NCI-H226 (cell line): ENCODE measurements around the gene RANBP17.
"Not testable (repeated sequence)": the region's sequence is repeated elsewhere in the genome, so short reads cannot be mapped to it uniquely, and the experiment has no call there.

ENCODE experiments used
- DNase-seq: peaks from one replicate; pipeline ENCODE4 v3.0.0-alpha.2; 2015

Gene RANBP17

DNA sequence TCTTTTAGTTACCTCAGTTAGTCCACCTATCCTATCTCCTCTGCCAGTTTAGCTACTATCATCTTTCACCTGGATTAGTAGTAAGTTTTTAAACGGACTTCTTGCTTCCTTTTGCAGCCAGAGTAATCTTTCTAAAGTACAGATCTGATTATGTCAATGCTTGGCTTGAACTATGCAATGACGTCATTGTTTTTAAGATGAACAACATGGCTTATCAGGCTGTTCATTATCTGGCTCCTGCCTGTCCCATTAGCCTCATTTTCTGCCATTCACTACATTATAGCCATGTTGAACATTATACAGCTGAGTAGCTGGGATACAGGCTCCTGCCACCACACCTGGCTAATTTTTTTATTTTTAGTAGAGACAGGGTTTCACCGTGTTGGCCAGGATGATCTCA is 98.7 kb downstream of the RANBP17 start:
- DNase-seq = no peak

DNA sequence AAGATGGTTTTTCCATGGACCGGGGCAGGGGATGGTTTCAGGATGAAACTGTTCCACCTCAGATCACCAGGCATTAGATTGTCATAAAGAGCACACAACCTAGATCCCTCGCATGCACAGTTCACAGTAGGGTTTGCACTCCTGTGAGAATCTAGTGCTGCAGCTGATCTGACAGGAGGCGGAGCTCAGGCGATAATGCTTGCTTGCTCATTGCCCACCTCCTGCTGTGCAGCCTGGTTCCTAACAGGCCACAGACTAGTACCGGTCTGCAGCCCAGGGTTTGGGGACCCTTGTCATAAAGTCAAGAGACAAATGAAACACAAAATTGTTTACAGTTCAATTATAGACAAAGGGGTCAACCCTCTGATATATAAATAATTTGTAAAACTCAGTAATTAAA is 101.7 kb downstream of the RANBP17 start:
- DNase-seq = no peak

DNA sequence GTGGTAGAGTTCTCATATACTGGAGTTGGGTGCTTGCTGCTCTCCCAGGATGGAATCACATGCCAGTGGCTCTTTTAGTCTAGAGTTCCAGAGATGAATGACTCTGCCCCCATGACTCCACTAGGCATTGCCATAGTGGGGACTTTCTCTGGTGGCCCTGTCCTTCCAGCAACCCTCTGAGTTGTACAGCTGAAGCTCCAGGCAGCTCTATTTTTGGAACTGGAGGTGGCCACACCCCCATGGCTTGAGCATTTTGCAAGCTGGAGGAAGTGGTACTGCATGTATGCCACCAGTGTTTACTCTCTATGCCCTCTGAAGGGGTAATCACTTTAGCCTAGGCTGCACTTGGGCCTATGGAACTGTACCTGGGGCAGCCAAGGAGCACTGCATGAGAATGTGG is 112.6 kb downstream of the RANBP17 start:
- DNase-seq = no peak

DNA sequence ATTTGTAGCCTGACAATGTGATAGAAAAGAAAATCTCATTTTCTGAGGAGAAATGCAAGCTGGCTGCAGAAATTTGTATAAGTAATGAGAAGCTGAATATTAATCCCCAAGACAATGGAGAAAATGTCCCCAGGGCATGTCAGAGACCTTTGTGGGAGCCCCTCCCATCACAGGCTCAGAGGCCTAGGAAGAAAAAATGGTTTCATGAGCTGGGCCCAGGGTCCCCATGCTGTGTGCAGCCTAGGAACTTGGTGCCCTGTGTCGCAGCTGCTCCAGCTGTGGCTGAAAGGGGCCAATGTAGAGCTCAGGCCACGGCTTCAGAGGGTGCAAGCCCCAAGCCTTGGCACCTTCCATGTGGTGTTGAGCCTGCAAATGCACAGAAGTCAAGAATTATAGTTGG is 118.4 kb downstream of the RANBP17 start:
- DNase-seq = not testable (repeated sequence)

DNA sequence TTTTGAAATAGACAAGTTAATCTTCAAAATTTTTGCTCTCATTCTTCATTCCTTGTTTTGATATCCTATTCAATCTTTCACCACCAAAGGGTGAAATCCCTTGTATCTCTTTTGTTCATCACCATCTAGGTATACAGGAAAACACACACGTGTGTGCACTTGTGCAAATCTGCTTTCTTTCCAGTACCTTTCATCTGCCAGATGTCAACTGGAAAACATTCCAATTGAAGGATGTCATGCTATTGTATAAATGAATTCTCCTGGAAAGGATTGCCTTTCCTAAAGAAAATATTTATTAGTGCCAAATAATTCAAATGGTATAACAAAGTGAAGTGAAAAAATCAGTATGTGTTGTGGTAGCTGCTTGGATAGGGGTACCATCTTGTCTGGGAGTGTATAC is 123.7 kb downstream of the RANBP17 start:
- DNase-seq = no peak

DNA sequence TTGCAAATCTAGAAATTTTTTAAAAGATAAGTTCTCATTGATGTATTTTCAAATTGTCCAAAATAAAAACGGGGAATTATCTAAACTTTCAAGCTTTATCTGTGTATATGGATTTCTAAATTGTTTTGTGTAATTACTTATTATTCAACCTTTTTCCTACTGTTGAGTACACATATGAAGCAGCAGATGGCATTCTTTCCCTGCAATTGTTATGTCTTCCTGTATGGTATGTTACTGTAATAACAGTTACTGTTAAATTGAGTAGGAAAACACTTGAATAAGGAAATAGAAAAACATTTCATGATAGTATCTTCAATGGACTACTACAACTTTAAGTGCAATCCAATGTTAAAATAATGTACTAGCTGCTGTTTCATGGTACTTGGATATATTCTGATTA is 124.8 kb downstream of the RANBP17 start:
- no peak for DNase-seq

DNA sequence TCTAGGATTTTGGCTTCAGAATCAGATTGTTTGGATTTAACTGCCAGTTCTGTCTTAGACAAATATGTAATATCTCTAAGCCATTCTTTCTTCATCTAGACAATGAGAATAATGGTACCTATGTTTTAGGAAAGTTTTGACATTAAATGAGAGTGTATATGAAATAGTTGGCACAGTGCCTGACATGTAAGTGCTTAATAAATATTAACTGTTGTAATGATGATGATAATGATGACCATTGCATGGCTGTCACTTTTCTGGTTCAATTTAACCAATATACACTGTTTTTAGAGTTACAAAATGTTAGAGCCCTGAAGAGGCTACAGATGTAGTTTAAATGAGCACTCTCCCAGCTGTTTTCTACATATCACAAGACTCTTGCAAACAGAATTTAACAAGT is 131.7 kb downstream of the RANBP17 start:
- DNase-seq = no peak

DNA sequence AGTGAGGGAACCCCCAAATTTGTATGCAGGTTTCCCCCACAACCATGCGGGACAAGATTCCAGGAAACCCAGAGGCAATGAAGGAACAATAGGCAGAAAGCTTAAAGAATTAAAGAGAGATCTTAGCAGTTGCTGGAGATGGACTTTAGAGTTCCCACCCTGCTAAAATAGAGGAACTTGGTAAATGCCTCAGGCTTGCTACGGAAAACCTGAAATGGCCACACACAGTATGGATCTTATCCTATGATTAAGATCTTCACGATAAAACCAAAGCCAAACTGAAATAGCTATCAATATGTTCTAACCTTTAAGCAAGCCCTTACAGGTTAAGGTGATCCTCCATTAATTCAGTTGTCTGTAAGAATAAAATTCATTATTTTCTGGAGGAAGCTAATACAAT is 148.3 kb downstream of the RANBP17 start:
- DNase-seq = no peak

DNA sequence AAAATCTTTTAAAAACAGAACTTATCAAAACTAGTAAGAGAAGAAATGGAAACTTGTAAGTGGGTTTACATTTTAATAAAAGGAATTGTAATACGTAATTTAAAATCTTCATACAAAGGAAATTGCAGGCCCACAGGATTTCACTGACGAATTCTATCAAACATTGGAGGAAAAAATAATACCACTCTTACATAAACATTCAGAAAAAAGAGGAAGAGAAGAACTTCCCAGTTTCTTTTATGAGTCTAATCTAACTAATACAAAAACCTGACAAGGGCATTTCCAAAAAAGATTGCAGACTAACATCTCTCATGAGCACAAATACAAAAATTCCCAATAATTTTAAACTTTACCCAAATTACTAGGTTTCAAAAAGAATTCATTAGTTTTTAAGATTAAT is 149.0 kb downstream of the RANBP17 start:
- DNase-seq = no peak

DNA sequence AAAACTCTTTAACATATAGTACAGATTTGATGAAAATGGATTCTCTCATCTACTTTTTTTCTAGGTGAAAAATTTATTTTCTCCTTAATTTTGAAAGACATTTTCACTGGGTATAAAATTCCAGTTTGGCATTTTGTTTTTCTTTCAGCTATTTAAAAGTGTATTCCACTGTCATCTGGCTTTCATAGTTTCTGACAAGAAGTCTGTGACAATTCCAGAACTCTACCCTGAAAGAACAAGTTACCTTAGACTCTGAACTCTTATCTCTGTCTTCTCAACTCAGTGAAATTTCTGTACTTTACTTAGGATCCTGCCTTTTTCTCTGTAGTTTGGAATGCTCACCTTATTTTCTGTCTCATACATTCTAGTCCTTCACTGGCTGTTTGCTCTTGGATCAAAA is 161.7 kb downstream of the RANBP17 start:
- DNase-seq = no peak

DNA sequence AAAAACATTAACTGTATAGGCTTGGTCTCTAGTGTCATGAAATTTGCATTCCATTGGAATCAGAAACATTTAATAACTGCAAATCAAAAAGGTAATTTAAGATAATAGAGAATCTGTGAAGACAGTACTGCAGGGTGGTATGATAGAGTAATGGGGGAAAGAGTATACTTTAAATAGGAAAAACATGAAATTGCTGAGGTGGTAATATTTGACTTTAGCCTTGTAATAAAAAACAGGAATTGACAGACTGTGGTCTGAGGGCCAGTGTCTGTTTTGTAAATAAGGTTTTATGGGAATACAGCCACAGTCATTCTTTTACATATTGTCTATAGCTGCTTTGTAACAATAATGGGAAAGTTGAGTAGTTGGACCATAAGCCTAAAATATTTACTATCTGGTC is 162.3 kb downstream of the RANBP17 start:
- no peak for DNase-seq

DNA sequence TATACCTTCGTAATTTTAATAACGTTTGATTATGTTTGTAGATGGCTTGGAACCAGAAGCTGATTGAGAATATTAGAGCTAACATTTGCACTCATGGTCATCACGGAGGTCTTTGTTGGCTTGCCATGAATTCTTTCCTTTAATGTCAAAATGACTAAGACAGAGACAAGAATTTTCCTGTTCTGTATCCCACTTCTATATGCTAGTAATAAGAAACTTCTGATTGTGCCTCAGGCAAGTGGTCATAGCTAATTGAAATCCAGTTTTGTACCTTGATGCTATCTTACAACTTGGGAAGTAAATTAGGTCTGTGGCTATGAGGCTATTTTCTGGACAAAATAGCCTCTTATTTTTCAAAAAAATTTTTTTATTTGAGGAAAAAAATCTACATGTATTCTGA is 167.6 kb downstream of the RANBP17 start:
- no peak for DNase-seq

DNA sequence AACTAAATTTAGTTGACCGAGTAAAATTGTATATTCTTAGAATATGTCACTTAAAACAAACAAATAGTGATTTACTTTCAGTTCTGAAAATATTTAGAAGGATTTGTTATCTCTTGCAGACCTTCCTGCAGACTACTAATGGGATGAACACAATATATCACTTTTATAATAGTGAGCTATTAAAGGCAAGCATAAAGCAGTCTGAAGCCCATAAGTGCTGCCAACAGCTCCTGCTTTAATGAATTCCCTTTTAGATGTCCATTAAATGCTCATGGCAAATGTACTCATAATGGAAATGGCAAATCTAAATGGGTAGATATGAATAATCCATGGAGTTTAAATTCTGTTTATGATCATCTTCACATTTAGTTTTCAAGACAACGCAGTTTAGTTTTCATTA is 170.2 kb downstream of the RANBP17 start:
- DNase-seq = no peak

DNA sequence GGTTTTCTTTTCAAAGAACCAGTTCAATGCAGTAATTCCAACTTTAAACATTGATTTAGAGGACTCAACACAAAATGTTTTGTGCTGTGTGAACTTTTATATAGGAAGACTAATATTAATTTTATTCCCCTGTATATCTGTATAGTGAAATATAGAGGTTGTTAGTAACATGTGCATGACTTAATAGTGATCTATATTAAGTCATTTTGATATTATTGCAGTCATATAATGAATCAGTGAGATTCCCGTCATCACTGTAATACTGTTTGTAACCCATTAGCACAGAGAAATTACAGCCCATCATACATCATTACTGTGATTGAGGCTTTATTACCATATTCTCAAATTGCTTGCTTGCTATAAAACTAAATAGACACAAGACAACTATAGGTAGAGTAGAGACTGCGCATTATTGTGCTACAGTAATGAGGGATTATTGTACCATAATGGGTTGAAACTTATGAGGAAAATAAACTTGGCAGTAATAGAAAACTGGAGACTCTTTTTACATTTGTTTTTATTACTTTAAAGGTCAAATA is 170.7 kb downstream of the RANBP17 start:
- no peak for DNase-seq

DNA sequence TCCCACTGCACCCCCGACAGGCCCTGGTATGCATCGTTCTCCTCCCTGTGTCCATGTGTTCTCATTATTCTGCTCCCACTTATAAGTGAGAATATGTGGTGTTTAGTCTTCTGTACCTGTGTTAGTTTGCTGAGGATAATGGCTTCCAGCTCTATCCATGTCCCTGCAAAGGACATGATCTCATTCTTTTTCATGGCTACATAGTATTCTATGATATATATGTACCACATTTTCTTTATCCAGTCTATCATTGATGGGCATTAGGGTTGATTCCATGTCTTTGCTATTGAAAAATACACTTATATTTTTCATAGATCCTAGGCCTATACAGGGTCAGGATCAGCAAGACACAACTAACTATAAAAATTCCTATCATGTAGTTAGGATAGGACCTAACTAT is 180.1 kb downstream of the RANBP17 start:
- DNase-seq = not testable (repeated sequence)

DNA sequence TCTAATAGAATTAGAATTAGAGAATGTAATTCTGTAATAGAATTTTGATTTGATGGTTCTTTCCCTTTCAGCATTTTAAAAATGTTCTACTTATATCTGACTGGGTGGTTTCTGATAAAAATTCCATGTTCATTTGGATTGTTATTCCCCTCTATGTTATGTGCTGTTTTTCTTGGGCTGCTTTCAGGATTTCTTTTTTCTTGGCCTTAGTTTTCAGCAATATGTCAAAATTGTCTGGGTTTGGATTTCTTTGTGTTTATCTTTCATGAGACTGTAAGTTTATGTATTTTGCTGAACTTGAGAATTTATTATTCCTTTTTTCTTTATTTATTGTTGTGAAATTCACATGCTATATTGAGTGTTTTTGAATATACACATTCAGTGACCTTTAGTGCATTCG is 189.1 kb downstream of the RANBP17 start:
- DNase-seq = no peak

DNA sequence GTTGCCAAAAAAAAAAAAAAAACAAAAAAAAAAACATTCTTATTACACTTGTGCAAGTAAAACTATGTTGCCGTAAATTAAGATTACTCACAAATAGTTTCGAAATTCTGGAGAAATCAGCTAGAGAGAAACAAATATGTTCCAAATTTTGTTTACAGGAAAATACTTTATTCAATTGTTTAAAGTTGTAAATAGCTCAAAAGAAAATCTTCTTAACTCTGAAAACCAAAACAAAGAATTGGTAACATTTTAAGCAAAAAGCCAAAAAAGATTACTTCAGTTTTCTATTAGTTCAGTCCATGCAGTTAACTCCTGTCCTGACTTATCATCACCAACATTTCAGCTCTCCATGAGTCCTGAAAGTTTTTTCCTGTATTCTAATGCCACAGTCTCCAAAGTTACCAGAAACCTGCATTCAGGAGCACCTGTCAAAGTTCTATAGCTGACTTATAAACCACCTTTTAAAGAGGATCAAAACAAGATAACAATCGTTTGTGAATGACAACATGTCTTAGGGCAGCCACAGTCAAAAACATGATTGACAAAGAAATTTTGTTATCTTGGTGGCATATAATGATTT is 194.1 kb downstream of the RANBP17 start:
- no peak for DNase-seq

DNA sequence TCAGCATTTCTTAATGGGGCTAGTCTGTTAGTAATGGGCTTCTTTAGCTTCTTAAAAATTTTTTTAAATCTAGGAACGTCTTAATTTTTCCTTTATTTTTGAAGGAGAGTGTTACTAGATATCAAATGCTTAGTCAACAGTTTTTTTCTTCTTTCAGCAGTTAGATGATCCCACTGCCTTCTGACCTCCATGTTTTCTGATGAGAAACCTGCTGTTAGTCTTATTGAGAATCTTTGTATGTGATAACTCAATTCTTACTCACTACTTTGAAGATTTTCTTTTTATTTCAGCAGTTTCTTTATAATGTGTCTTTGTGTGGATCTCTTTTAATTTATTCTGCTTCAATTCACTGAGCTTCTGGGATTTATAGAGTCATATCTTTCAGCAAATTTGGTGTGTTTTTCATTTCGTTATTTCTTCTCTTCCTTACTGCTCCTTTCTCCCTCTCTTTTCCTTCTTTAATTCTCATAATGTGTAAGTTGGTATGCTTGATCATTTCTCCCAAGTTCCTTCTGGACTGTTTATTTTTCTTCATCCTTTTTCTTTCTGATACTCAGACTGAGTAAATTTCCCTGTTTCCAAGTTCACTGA is 205.8 kb downstream of the RANBP17 start:
- no peak for DNase-seq

DNA sequence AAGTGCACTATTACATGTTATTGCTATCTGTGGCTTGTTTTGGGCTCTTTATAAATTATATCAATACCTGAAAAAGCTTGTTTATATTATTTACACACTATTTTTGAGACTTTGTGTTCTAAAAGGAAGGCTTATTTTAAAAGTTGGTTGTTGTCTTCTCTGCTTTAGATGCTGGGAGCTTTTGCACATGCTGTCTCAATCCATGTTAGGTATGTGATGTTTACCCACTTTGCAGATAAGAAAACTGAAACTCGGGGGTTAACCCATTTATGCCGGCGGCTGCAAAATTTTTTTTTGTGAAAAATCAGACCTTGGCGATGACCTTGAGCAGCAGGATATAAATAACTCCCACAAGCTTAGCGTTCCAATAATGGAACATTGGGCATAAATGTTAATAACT is 212.9 kb downstream of the RANBP17 start:
- no peak for DNase-seq

DNA sequence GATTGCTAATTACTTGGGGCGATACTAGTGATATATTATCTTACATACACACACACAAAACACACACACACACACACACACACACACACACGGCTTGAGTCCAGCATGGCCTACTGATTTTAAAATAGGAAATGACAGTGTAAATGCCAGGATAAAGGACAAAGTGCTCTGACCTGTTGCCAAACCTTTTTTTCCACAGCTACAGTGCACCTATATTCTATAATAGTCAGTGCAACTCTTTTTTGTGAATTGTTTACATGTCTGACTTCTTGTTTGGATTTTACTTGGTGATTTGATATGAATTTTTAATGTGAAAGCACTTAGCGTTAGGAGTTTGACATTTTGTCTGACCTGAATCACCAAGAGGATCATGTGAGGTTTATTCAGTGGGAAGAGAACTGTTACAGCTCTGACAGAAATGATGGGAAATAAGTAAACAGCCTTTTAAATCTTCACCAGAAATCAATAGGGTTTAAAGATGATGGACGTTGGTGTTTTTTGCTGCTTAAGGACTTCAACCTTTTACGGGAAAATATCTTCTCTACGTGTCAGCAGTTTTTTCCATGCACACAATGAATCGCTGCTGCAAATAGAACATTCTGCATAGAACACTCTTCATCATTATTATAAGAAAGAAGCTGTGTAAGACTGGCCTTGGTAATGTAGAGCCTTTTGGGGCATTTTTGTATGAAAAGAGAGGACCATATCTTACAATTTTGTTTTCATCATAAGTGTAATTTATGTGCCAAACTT is 218.5 kb downstream of the RANBP17 start:
- DNase-seq = no peak

DNA sequence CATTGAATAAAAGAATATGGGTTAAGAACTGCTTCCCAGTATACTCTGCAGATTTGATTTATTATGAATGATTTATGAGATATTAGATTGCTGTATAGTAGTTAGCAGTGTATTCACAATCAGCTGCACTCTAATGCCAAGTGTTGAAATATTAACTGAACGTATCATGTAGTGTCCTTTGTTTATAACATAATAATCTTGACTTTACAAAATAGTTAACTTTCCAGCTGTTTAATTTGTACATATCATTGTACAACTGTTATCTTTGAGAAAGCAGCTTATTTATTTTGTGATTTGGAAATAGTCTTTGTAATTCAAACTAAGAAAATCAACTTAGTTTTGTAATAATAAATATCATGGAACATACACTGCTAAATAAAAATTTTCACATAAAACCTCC is 219.5 kb downstream of the RANBP17 start:
- no peak for DNase-seq

DNA sequence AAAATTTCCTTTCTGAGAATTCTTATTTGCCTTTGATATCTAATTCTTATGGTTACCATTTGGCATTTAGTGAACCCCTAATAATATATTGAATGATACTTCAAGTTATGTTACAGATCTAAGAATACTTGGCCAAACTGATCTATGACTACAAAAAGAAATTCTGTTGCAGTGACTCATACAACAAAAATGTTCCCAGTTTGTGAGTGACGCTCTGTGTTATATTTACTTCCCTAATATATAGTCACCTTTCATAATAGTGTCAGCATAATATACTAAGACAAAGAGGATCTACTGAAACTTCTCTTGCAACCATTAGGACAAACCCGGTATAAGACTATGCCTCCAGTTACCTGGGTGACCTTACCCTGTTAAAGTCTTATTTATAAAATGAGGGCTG is 230.4 kb downstream of the RANBP17 start:
- DNase-seq = no peak

DNA sequence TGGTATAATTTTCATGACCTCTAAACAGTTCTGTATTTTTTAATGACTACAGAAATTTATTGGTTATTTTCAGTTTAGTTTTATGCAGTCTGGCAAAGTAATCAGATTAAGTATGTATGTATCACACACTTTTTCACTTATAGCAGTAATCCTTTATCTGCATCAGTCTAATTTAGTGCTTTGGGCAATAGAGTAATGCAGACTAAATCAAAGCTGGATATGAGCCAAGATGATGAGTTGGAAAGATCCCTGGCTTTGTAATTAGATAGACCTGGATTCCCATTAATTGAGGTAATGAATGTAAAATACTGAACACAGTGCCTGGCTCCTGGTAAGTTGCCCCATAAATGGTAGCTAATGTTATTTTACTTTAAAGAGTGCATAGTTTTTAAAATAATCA is 231.8 kb downstream of the RANBP17 start:
- DNase-seq = no peak

DNA sequence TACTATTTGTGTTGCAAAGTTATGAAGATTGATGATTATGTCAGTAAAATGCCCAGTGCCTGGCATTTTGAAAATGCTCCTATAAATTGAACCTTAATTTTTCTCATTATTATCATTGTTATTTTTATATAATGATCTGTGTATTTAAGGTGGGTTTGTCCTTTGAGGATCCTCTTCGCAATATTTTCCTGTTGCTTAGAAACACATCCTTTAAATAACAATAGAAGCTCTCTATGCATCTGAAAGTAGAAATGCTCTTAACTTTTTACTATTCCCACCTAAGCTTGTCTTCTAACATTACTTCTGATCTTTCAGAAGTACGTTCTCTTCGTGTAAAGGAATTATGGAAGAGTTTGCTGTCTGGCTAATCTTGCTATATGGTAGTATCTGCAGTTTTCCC is 232.5 kb downstream of the RANBP17 start:
- DNase-seq = no peak
